ENCODE data around the gene CCDC187.

DNA sequence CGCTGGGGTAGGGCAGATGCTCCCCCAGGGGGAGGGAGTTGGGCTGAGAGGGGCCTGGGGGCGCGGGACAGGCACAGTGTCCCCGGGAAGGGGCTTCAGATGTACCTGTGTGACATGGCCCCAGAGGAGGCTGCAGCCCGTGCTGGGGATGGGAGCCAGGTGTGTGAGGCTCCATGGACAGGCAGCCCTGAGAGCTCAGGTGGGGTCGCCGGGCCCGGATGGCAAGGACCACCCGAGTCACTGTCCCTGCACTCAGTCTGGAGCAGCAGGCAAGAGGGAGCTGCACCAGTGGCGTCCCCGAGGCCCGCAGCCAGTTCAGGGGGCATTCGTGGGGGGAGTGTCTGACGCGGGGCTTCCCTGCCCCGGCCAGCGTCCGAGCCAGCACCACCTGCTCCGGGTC lies 18.9 kb downstream of the CCDC187 start:
- no peak for TF ChIP-seq POLR2A (IDR thresholded peaks at IDR 0.05)
- TF ChIP-seq CTCF (IDR thresholded peaks at IDR 0.05) = no peak
- no peak for TF ChIP-seq POLR2AphosphoS5 (IDR thresholded peaks at IDR 0.05)

All from transverse colon (tissue), 4 donors.